HEK293T (cell line): ENCODE data around the gene DYNC2LI1.

Source experiments
- BHLHE40 ChIP-seq: fragments of 450-650 bp; IDR thresholded peaks from 2 replicates; pipeline ENCODE4 v1.6.1; 2016; ENCODE audit warnings: mild to moderate bottlenecking, moderate library complexity, borderline replicate concordance
- CTBP1 ChIP-seq: fragments of 450-650 bp; IDR thresholded peaks from 2 replicates; pipeline ENCODE4 v1.6.1; 2016; ENCODE audit warnings: borderline replicate concordance
- ELF4 ChIP-seq: fragments of 450-650 bp; IDR thresholded peaks from 2 replicates; pipeline ENCODE4 v1.6.1; 2017; ENCODE audit warnings: antibody characterized with exemption
- FOXA1 ChIP-seq: fragments of 450-650 bp; IDR thresholded peaks from 2 replicates; pipeline ENCODE4 v1.6.1; 2016; ENCODE audit warnings: mild to moderate bottlenecking
- FOXK2 ChIP-seq: fragments of 450-650 bp; IDR thresholded peaks from 2 replicates; pipeline ENCODE4 v1.6.1; 2016; ENCODE audit warnings: mild to moderate bottlenecking
- FOXM1 ChIP-seq: fragments of 450-650 bp; IDR thresholded peaks from 2 replicates; pipeline ENCODE4 v1.6.1; 2017; ENCODE audit warnings: mild to moderate bottlenecking, borderline replicate concordance
- HDGF ChIP-seq: fragments of 450-650 bp; IDR thresholded peaks from 2 replicates; pipeline ENCODE4 v1.6.1; 2017; ENCODE audit warnings: antibody characterized with exemption, borderline replicate concordance
- LEF1 ChIP-seq: fragments of 450-650 bp; IDR thresholded peaks from 2 replicates; pipeline ENCODE4 v1.6.1; 2017; ENCODE audit warnings: mild to moderate bottlenecking, borderline replicate concordance
- NFRKB ChIP-seq: fragments of 450-650 bp; IDR thresholded peaks from 2 replicates; pipeline ENCODE4 v1.6.1; 2016; ENCODE audit warnings: mild to moderate bottlenecking, moderate library complexity
- SP1 ChIP-seq: fragments of 450-650 bp; IDR thresholded peaks from 2 replicates; pipeline ENCODE4 v1.6.1; 2017
- TF ChIP-seq, protein P1 (sequence below): fragments of 450-650 bp; IDR thresholded peaks from 2 replicates; pipeline ENCODE4 v1.6.1; 2016

DNA sequence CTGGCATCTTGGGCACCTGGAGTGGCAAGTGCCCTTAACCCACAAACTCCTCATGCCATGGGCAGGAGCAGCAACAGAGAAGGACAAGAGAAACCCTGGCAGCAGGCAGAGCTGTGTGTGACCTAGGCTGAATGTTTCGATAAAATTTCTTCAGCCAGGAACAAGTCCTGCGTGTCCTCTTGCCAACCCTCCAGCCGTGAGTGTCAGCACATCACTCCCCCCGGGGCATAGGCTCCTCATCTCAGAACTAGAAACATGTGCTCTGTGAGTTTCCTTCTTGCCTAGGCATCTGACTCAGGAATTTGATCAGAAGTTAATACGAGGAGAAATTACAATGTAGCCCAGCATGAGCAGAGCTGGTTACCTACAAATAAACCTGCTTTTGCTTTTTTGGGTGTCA lies 67.1 kb downstream of the DYNC2LI1 start:
- TF ChIP-seq FOXA1 (no peak), HDGF (no peak), FOXM1 (no peak), SP1 (no peak), BHLHE40 (no peak), NFRKB (no peak), LEF1 (no peak), FOXK2 (no peak), ELF4 (no peak), CTBP1 (no peak)
- TF ChIP-seq, protein P1, sequence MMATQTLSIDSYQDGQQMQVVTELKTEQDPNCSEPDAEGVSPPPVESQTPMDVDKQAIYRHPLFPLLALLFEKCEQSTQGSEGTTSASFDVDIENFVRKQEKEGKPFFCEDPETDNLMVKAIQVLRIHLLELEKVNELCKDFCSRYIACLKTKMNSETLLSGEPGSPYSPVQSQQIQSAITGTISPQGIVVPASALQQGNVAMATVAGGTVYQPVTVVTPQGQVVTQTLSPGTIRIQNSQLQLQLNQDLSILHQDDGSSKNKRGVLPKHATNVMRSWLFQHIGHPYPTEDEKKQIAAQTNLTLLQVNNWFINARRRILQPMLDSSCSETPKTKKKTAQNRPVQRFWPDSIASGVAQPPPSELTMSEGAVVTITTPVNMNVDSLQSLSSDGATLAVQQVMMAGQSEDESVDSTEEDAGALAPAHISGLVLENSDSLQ: no peak
